ENCODE measurements around the gene ATP13A2. TPM values are rescaled to one million over a fixed set of nuclear protein-coding genes. Genes with fewer than 3 reads are reported as not detected.
"Not testable (repeated sequence)": the region's sequence is repeated elsewhere in the genome, so short reads cannot be mapped to it uniquely, and the experiment has no call there.

Gene ATP13A2
- polyA plus RNA-seq, 1 donor (not counting 4 experiments of a cell fraction or from before 2014, with no cell fraction given), result 19.7 TPM

- no peak for DNase-seq (ENCODE audit: low read depth, low spot score)
- Histone ChIP-seq H3K27ac (ENCODE audit: control insufficient read depth, insufficient read depth, low read length) (no peak overlapping the region), H3K9me1 (ENCODE audit: control insufficient read depth, extremely low read depth, insufficient read depth, low read length) (peaks cover 3% of the 10 kb centered on the region), H3K9me3 (ENCODE audit: control insufficient read depth, low read depth, low read length) (no peaks in the 10 kb centered on the region), H2AFZ (ENCODE audit: control insufficient read depth, low read length) (no peak overlapping the region), H3K79me2 (ENCODE audit: control insufficient read depth, insufficient read depth, low read length) (no peaks in the 10 kb centered on the region), H4K20me1 (ENCODE audit: control insufficient read depth, extremely low read depth, insufficient read depth, low read length) (peaks cover 7% of the 10 kb centered on the region), H3K36me3 (ENCODE audit: control insufficient read depth in 2 of 2, extremely low read depth in 1 of 2, insufficient read depth in 2 of 2, low read length in 2 of 2) (peaks cover 0 to 10% of the 10 kb centered on the region in 2 experiments), H3K4me3 (ENCODE audit: control insufficient read depth in 2 of 3, extremely low read depth in 1 of 3, insufficient read depth in 2 of 3, low read depth in 1 of 3, low read length in 3 of 3) (no peak overlapping the region), H3K4me2 (ENCODE audit: control insufficient read depth, extremely low read depth, insufficient read depth, low read depth, low read length) (no peak overlapping the region), H3K27me3 (ENCODE audit: control insufficient read depth, extremely low read depth, insufficient read depth, low read length) (no peaks in the 10 kb centered on the region), H3K9ac (ENCODE audit: control insufficient read depth, extremely low read depth, insufficient read depth, low read length) (no peak overlapping the region), H3K4me1 (ENCODE audit: control insufficient read depth, extremely low read depth, insufficient read depth, low read length) (peaks cover 14% of the 10 kb centered on the region)
- TF ChIP-seq EZH2 (IDR thresholded peaks at IDR 0.05; ENCODE audit: low read length) (no peak), CTCF (optimal IDR thresholded peaks at IDR 0.05 in 1 of 3, IDR thresholded peaks at IDR 0.05 in 1 of 3, conservative IDR thresholded peaks at IDR 0.05 in 1 of 3; ENCODE audit: extremely low read depth in 1 of 3, insufficient read depth in 2 of 3, low read length in 3 of 3) (no peak)
- dilution Hi-C loops (cut with MboI; ENCODE audit: extremely low pct_ligation_motif_present, low sequenced_read_pairs), result no loop called here
- FAIRE-seq, result no peak
Observed at GRCh38 chr1:16944038-16944437, 67.7 kb downstream of the ATP13A2 start.

GRCh38 chr1:16939386-16940180, 72.1 kb downstream of the ATP13A2 start:
- peaks cover 3 to 18% of the 10 kb centered on the region in 2 experiments for H3K36me3 ChIP-seq (ENCODE audit: control insufficient read depth in 2 of 2, extremely low read depth in 1 of 2, insufficient read depth in 2 of 2, low read length in 2 of 2)
- H3K4me3 ChIP-seq (ENCODE audit: control insufficient read depth in 2 of 3, extremely low read depth in 1 of 3, insufficient read depth in 2 of 3, low read depth in 1 of 3, low read length in 3 of 3); H3K27me3 ChIP-seq (ENCODE audit: control insufficient read depth, extremely low read depth, insufficient read depth, low read length); H2AFZ ChIP-seq (ENCODE audit: control insufficient read depth, low read length); H4K20me1 ChIP-seq (ENCODE audit: control insufficient read depth, extremely low read depth, insufficient read depth, low read length); H3K9me1 ChIP-seq (ENCODE audit: control insufficient read depth, extremely low read depth, insufficient read depth, low read length); dilution Hi-C loops (cut with MboI; ENCODE audit: extremely low pct_ligation_motif_present, low sequenced_read_pairs); H3K9me3 ChIP-seq (ENCODE audit: control insufficient read depth, low read depth, low read length); FAIRE-seq; H3K27ac ChIP-seq (ENCODE audit: control insufficient read depth, insufficient read depth, low read length); DNase-seq (ENCODE audit: low read depth, low spot score); H3K4me1 ChIP-seq (ENCODE audit: control insufficient read depth, extremely low read depth, insufficient read depth, low read length); H3K9ac ChIP-seq (ENCODE audit: control insufficient read depth, extremely low read depth, insufficient read depth, low read length); H3K4me2 ChIP-seq (ENCODE audit: control insufficient read depth, extremely low read depth, insufficient read depth, low read depth, low read length); H3K79me2 ChIP-seq (ENCODE audit: control insufficient read depth, insufficient read depth, low read length): not testable (repeated sequence)

Measured in keratinocyte (primary cell).